ENCODE data around the gene MMP8. TPM values are rescaled to one million over a fixed set of nuclear protein-coding genes. Genes with fewer than 3 reads are reported as not detected.

Gene MMP8
- total RNA-seq, 1 donor from 2014 or later, result not detected

- DNase-seq (ENCODE audit: extremely low read depth, low read depth, low spot score), result peak; percentile 81
Observed at GRCh38 chr11:102727890-102728289, 3.1 kb upstream of the MMP8 start.

GRCh38 chr11:102722821-102723220 lies 1.9 kb downstream of the MMP8 start:
- DNase-seq (ENCODE audit: extremely low read depth, low read depth, low spot score), result no peak

- no peak for DNase-seq (ENCODE audit: extremely low read depth, low read depth, low spot score)
Observed at GRCh38 chr11:102719620-102720277, 5.0 kb downstream of the MMP8 start.

GRCh38 chr11:102717280-102717679 lies 7.5 kb downstream of the MMP8 start:
- no peak for DNase-seq (ENCODE audit: extremely low read depth, low read depth, low spot score)

- no peak for DNase-seq (ENCODE audit: extremely low read depth, low read depth, low spot score)
Observed at GRCh38 chr11:102716527-102716926, 8.2 kb downstream of the MMP8 start.

- DNase-seq (ENCODE audit: extremely low read depth, low read depth, low spot score), result no peak
Observed at GRCh38 chr11:102712137-102712536, 12.6 kb downstream of the MMP8 start.

GRCh38 chr11:102709201-102709945 lies 15.4 kb downstream of the MMP8 start:
- no peak for DNase-seq (ENCODE audit: extremely low read depth, low read depth, low spot score)

GRCh38 chr11:102708654-102709053 lies 16.1 kb downstream of the MMP8 start:
- no peak for DNase-seq (ENCODE audit: extremely low read depth, low read depth, low spot score)

- DNase-seq (ENCODE audit: extremely low read depth, low read depth, low spot score), result no peak
Observed at GRCh38 chr11:102705626-102706025, 19.1 kb downstream of the MMP8 start, which contains the start of gene MMP27. MMP27 (minus strand) TSS chr11:102705769; CDS start chr11:102705714, 55 bp downstream.

- no peak for DNase-seq (ENCODE audit: extremely low read depth, low read depth, low spot score)
Observed at GRCh38 chr11:102704841-102705240, 19.9 kb downstream of the MMP8 start.

GRCh38 chr11:102703826-102704493 lies 20.8 kb downstream of the MMP8 start:
- DNase-seq (ENCODE audit: extremely low read depth, low read depth, low spot score), result no peak

GRCh38 chr11:102695201-102695600 lies 29.6 kb downstream of the MMP8 start:
- no peak for DNase-seq (ENCODE audit: extremely low read depth, low read depth, low spot score)

GRCh38 chr11:102685754-102686153 lies 39.0 kb downstream of the MMP8 start:
- no peak for DNase-seq (ENCODE audit: extremely low read depth, low read depth, low spot score)

GRCh38 chr11:102685338-102685737 lies 39.4 kb downstream of the MMP8 start:
- no peak for DNase-seq (ENCODE audit: extremely low read depth, low read depth, low spot score)

GRCh38 chr11:102683277-102683676 lies 41.5 kb downstream of the MMP8 start:
- DNase-seq (ENCODE audit: extremely low read depth, low read depth, low spot score), result no peak

GRCh38 chr11:102680945-102681344 lies 43.8 kb downstream of the MMP8 start:
- DNase-seq (ENCODE audit: extremely low read depth, low read depth, low spot score), result no peak

GRCh38 chr11:102678022-102678421 lies 46.7 kb downstream of the MMP8 start:
- DNase-seq (ENCODE audit: extremely low read depth, low read depth, low spot score), result no peak

- DNase-seq (ENCODE audit: extremely low read depth, low read depth, low spot score), result no peak
Observed at GRCh38 chr11:102676084-102676483, 48.7 kb downstream of the MMP8 start.

- no peak for DNase-seq (ENCODE audit: extremely low read depth, low read depth, low spot score)
Observed at GRCh38 chr11:102669664-102670063, 55.1 kb downstream of the MMP8 start.

- DNase-seq (ENCODE audit: extremely low read depth, low read depth, low spot score), result peak; percentile 14
Observed at GRCh38 chr11:102666331-102666957, 58.3 kb downstream of the MMP8 start.
